Transverse colon (tissue), 4 donors: ENCODE results near the gene NFE2. TPM values are rescaled to one million over a fixed set of nuclear protein-coding genes. Genes with fewer than 3 reads are reported as not detected.

Source experiments
- DNase-seq: peaks from one replicate; pipeline ENCODE4 v3.0.0-alpha.2; 2019
- H3K27ac ChIP-seq, 4 donors: fragments of 200-600 bp; sonication (generic); 2 replicates each; pipeline ENCODE4 v1.5.1; 2016 to 2018; ENCODE audit warnings: inconsistent platforms in 4 of 4
- H3K27me3 ChIP-seq: fragments of 200-600 bp; sonication (generic); 2 replicates; pipeline ENCODE4 v1.5.1; 2017; ENCODE audit warnings: inconsistent platforms
- H3K36me3 ChIP-seq, 4 donors: fragments of 200-600 bp; sonication (generic); 2 replicates each; pipeline ENCODE4 v1.5.1; 2017 to 2019; ENCODE audit warnings: inconsistent platforms in 4 of 4
- H3K4me1 ChIP-seq, 4 donors: fragments of 200-600 bp; sonication (generic); 2 replicates each; pipeline ENCODE4 v1.5.1; 2017 to 2020; ENCODE audit warnings: inconsistent platforms in 4 of 4
- H3K4me3 ChIP-seq, 4 donors: fragments of 200-600 bp; sonication (generic); 1 replicate in 1 of 4; 2 replicates in 3 of 4; pipeline versions ENCODE4 v1.5.1 to v1.6.1; 2017 to 2019; ENCODE audit warnings: inconsistent platforms in 4 of 4
- H3K9me3 ChIP-seq, 2 donors: fragments of 200-600 bp; sonication (generic); 2 replicates each; pipeline ENCODE4 v1.5.1; 2017 to 2019; ENCODE audit warnings: inconsistent platforms in 2 of 2
- CTCF ChIP-seq, 5 experiments: fragments of 200-600 bp in 3 of 5; fragments of 450-650 bp in 2 of 5; sonication (generic) in 3 of 5; IDR thresholded peaks; 1 replicate in 2 of 5; 2 replicates in 3 of 5; pipeline ENCODE4 v1.5.1; 2016 to 2017; ENCODE audit warnings: antibody characterized with exemption in 5 of 5, inconsistent platforms in 3 of 5, mild to moderate bottlenecking in 2 of 5, moderate library complexity in 1 of 5
- EP300 ChIP-seq: sonication (generic); formaldehyde crosslinking; IDR thresholded peaks from one replicate; pipeline ENCODE4 v1.6.1; 2017; ENCODE audit warnings: antibody characterized with exemption, low read depth
- POLR2A ChIP-seq: fragments of 450-650 bp; IDR thresholded peaks from one replicate; pipeline ENCODE4 v1.6.1; 2016; ENCODE audit warnings: antibody characterized with exemption, mild to moderate bottlenecking, moderate library complexity
- POLR2AphosphoS5 ChIP-seq, 3 donors: sonication (generic); formaldehyde crosslinking; IDR thresholded peaks; one replicate each; pipeline ENCODE4 v1.6.1; 2016; ENCODE audit warnings: antibody characterized with exemption in 3 of 3
- WGBS, 2 donors: methylation state at CpG; one replicate each; pipeline ENCODE4 v1.1.5; 2018; ENCODE audit warnings: low coverage in 1 of 2; 5-methylcytosine and 5-hydroxymethylcytosine counted together
- in situ Hi-C, 4 donors: fragments of 200-750 bp; cut with MboI; loops; one replicate each; pipeline versions ENCODE4 v1.15.0 to v1.15.1; 2017; ENCODE audit warnings: low sequenced_read_pairs in 3 of 4, low pct_ligation_motif_present in 1 of 4, low pct_unique_long_range_greater_than_20kb in 1 of 4
- intact Hi-C: fragments of 100-400 bp; cut with DNase I; formaldehyde crosslinking; loops from one replicate; pipeline ENCODE4 v1.15.1; 2023; ENCODE audit warnings: low total_unique reads
- total RNA-seq, 4 donors: library from RNA; depleted of rRNA; stranded (reverse); fragments of >200 nt; gene quantifications; one replicate each; pipeline ENCODE4 v1.1.0, GENCODE V29; 2016

NFE2 gene
- total RNA-seq, 4 donors from 2014 or later: not detected

DNA sequence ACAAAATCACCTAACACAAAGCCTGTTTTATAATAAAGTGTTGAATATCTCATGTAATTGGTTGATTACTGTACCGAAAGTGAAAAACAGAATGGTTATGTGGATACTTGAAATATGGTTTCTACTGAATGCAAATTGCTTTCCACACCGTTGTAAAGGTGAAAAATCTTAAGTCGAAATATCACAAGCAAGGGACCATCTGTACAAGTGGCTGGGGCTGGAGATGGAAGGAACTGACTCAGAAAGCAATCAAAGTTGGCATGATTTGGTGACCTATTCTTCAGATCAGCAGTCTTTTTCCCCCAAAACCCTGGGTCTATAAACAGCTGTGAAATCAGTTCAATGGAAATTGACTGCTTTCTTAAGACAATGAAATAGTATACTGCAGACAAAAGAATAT is 24.4 kb downstream of the NFE2 start:
- no peak overlapping the region for H3K4me3 ChIP-seq
- DNase-seq: no peak
- H3K4me1 ChIP-seq: peaks cover 16 to 26% (median 19%) of the 10 kb centered on the region in 4 donors
- no peaks in the 10 kb centered on the region for H3K27me3 ChIP-seq
- TF ChIP-seq CTCF (IDR thresholded peaks at IDR 0.05) (no peak), EP300 (no peak), POLR2AphosphoS5 (IDR thresholded peaks at IDR 0.05) (no peak), POLR2A (no peak)
- WGBS, 2 donors: 69 to 81% methylated on average over 3 of the region's 3 CpGs
- no peaks in the 10 kb centered on the region for H3K9me3 ChIP-seq
- H3K36me3 ChIP-seq: no peaks in the 10 kb centered on the region
- no peak overlapping the region for H3K27ac ChIP-seq
- in situ Hi-C loops: no loop called here
- intact Hi-C loops: no loop called here

DNA sequence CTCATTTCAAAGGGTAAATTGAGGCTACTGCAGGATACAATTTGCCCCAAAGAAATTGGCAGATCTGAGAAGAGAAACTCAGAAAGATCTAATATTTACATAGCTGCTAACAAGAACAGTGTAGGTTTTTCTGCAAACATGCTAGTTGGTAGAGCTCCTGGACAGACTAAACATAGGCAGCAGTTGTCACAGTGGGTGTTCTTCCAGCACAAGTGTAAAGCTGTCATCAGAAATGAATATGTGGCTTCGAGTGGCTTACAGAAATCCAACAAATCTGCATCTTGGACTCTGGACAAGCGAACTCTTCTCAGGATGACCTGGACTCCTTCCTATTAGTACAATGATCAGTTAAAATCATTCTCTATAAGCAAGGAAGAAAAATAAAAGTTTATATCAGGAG is 26.8 kb downstream of the NFE2 start:
- Histone ChIP-seq H3K4me3 (no peak overlapping the region), H3K27ac (no peak overlapping the region), H3K36me3 (no peaks in the 10 kb centered on the region), H3K4me1 (peaks cover 15 to 19% (median 17%) of the 10 kb centered on the region in 4 donors), H3K27me3 (no peaks in the 10 kb centered on the region), H3K9me3 (no peaks in the 10 kb centered on the region)
- 71 to 90% methylated on average over 2 of the region's 2 CpGs for WGBS, 2 donors
- intact Hi-C loops: no loop called here
- TF ChIP-seq CTCF (IDR thresholded peaks at IDR 0.05) (no peak), EP300 (no peak), POLR2A (no peak), POLR2AphosphoS5 (IDR thresholded peaks at IDR 0.05) (no peak)
- DNase-seq: no peak
- in situ Hi-C loops: no loop called here

DNA sequence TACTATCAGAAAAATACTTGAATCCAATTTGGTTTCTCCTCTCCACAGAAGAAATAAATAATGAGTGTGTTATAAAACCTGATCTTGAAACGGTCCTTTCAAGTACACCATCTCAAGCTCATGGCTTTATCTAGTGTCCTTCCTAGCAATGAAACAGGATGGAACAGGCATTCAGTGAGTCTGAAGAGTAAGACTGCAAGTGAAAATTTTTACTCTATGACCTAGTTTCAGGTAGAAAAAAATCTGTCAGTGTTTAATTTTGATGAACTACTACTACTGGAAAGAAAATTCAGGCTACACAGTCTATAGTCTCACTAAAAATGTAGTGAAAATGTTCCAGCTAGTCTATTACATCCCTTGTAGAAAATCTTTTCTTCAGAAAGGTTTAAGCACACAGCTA is 28.6 kb downstream of the NFE2 start:
- 43 to 52% methylated on average over 1 of the region's 1 CpG for WGBS, 2 donors
- intact Hi-C loops: no loop called here

GRCh38 chr12:54270345-54270744 is 30.5 kb downstream of the NFE2 start:
- H3K9me3 ChIP-seq: no peaks in the 10 kb centered on the region
- DNase-seq: no peak
- H3K36me3 ChIP-seq: no peaks in the 10 kb centered on the region
- in situ Hi-C loops (no loop called here), intact Hi-C loops (no loop called here)
- TF ChIP-seq CTCF (IDR thresholded peaks at IDR 0.05) (no peak), POLR2A (no peak), POLR2AphosphoS5 (IDR thresholded peaks at IDR 0.05) (no peak), EP300 (no peak)
- H3K4me3 ChIP-seq: no peak overlapping the region
- H3K4me1 ChIP-seq: no peaks in the 10 kb centered on the region
- no peaks in the 10 kb centered on the region for H3K27me3 ChIP-seq
- WGBS, 2 donors: 82 to 94% methylated on average over 2 of the region's 2 CpGs
- H3K27ac ChIP-seq: no peak overlapping the region

More for the DNA sequence above, 28.6 kb downstream of the NFE2 start:
- Histone ChIP-seq H3K36me3 (no peaks in the 10 kb centered on the region), H3K9me3 (no peaks in the 10 kb centered on the region), H3K27ac (no peak overlapping the region), H3K27me3 (no peaks in the 10 kb centered on the region), H3K4me3 (no peak overlapping the region), H3K4me1 (peaks cover 0 to 3% (median under 1%) of the 10 kb centered on the region in 4 donors)
- in situ Hi-C loops: no loop called here
- TF ChIP-seq CTCF (IDR thresholded peaks at IDR 0.05) (no peak), EP300 (no peak), POLR2A (no peak), POLR2AphosphoS5 (IDR thresholded peaks at IDR 0.05) (no peak)
- no peak for DNase-seq
